RWPE2 (cell line): ENCODE measurements around the gene SUPT16H.

Source experiments
- ATAC-seq: fragments of 200-7000 bp; cut with Tn5 transposase; 3 replicates; pipeline ENCODE4 v1.9.1; 2021; ENCODE audit warnings: low read depth
- DNase-seq: peaks from one replicate; pipeline ENCODE4 v3.0.0-alpha.2; 2020; ENCODE audit warnings: low spot score
- H3K27ac ChIP-seq: fragments of 450-650 bp; 2 replicates; pipeline ENCODE4 v1.5.1; 2017; ENCODE audit warnings: mild to moderate bottlenecking; ENCODE audit not compliant: poor library complexity, severe bottlenecking
- H3K27me3 ChIP-seq: fragments of 250-450 bp; sonication (Bioruptor Pico); 2 replicates; pipeline ENCODE4 v1.5.1; 2021; ENCODE audit warnings: mild to moderate bottlenecking, moderate library complexity; ENCODE audit not compliant: insufficient read depth, poor library complexity, severe bottlenecking
- H3K36me3 ChIP-seq: fragments of 250-450 bp; sonication (Bioruptor Pico); 2 replicates; pipeline ENCODE4 v1.5.1; 2020; ENCODE audit warnings: low read depth, mild to moderate bottlenecking, moderate library complexity
- H3K4me1 ChIP-seq: fragments of 250-450 bp; sonication (Bioruptor Pico); 2 replicates; pipeline ENCODE4 v1.5.1; 2021; ENCODE audit warnings: mild to moderate bottlenecking, moderate library complexity; ENCODE audit not compliant: insufficient read depth, poor library complexity, severe bottlenecking
- H3K4me3 ChIP-seq: fragments of 250-450 bp; sonication (Bioruptor Pico); 2 replicates; pipeline ENCODE4 v1.5.1; 2021; ENCODE audit warnings: mild to moderate bottlenecking, moderate library complexity; ENCODE audit not compliant: severe bottlenecking
- H3K9me3 ChIP-seq: fragments of 250-450 bp; sonication (Bioruptor Pico); 2 replicates; pipeline ENCODE4 v1.5.1; 2021; ENCODE audit warnings: mild to moderate bottlenecking, moderate library complexity; ENCODE audit not compliant: severe bottlenecking
- TF ChIP-seq, protein P1 (sequence below): fragments of 450-650 bp; IDR thresholded peaks from one replicate; pipeline ENCODE4 v1.5.1; 2017; ENCODE audit warnings: mild to moderate bottlenecking, moderate library complexity; ENCODE audit not compliant: poor library complexity, severe bottlenecking

SUPT16H gene

DNA sequence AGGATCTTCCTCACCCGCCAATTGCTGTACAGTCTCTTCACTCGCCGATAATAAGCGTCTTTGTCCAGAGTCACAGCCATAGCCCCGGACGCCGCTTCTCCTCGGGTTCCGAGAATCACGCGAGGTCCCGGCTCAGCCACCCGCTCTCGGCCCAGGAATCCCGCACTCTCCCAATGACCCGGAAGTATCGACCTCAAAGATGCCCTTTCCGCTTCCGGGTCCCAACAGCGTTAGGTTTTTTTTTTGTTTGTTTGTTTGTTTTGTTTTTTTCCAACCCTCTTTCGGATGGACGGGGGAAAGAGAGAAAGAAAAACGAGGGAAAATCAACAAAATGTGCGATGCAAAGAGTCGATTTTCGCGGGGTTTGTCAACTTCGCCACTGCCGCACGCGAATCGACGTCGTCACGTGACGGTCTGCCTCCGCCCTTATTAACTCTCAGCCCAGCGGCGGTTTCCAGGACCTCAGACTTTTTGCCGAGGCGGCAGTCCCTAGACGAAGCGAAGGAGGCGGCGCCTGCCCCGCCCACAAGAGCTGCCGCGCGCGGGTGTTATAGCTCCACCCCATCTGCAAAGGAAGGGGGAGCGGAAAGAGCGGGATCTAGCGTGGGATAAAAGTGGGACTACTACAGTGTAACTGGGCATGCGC is at the start of gene SUPT16H:
TSS of gene SUPT16H (minus strand) at position 172 of the 646 bp plus-strand sequence. CDS start at position 80, 92 bp downstream.
- no peaks in the 10 kb centered on the region for H3K9me3 ChIP-seq
- peaks cover 67% of the 10 kb centered on the region for H3K36me3 ChIP-seq
- no peaks in the 10 kb centered on the region for H3K27me3 ChIP-seq
- H3K4me3 ChIP-seq = peak within 1 kb of the TSS; percentile 72
- peak within 1 kb of the TSS; percentile 74 for H3K27ac ChIP-seq
- H3K4me1 ChIP-seq = peaks cover 12% of the 10 kb centered on the region
- DNase-seq (peak; percentile 98), ATAC-seq (peak; percentile 93)
- TF ChIP-seq, protein P1, sequence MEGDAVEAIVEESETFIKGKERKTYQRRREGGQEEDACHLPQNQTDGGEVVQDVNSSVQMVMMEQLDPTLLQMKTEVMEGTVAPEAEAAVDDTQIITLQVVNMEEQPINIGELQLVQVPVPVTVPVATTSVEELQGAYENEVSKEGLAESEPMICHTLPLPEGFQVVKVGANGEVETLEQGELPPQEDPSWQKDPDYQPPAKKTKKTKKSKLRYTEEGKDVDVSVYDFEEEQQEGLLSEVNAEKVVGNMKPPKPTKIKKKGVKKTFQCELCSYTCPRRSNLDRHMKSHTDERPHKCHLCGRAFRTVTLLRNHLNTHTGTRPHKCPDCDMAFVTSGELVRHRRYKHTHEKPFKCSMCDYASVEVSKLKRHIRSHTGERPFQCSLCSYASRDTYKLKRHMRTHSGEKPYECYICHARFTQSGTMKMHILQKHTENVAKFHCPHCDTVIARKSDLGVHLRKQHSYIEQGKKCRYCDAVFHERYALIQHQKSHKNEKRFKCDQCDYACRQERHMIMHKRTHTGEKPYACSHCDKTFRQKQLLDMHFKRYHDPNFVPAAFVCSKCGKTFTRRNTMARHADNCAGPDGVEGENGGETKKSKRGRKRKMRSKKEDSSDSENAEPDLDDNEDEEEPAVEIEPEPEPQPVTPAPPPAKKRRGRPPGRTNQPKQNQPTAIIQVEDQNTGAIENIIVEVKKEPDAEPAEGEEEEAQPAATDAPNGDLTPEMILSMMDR = no peak

DNA sequence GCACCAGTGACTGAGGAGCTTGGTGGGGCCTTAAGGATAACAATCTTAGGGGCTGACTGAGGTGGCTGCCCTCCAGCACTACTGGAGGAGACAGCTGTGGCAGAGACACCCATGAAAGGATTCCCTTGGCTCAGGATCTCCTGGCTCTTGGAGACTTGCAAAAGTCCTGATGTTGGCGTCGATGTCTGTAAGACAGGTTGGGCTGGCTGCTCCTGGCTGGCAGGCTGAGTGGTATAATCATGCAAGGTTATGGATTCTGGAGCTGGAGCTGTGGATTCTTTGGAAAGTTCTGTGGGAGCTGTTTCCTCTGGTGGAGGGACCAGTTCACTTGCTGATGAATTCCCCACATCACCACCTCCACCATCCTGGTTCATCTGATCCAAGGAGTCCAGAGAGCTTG is 47.3 kb upstream of the SUPT16H start:
- H3K27ac ChIP-seq = no peak overlapping the region
- peaks cover 87% of the 10 kb centered on the region for H3K36me3 ChIP-seq
- TF ChIP-seq, protein P1 = no peak
- no peak overlapping the region for H3K4me3 ChIP-seq
- H3K4me1 ChIP-seq = peaks cover 8% of the 10 kb centered on the region
- DNase-seq (no peak), ATAC-seq (no peak)
- no peaks in the 10 kb centered on the region for H3K27me3 ChIP-seq
- no peaks in the 10 kb centered on the region for H3K9me3 ChIP-seq

DNA sequence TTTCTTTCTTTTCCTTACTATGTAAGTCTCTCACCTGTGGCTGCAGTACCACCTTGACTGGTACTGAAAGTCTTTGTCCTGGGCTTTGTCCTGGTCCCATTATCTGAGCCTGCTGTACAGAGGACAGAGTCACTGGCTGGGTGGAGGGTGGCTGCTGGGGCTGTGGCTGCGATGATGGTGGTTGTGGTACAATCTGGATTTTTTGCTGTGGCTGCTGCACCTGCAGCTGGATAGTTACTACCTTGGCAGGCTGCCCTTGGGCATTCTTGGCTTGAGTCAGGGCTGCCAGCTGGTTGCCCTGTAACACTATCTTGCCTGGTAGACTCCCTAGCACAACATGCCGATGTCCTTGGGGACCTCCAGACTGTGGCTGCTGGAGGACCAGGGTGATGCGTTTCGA is 45.1 kb upstream of the SUPT16H start:
- no peak overlapping the region for H3K27ac ChIP-seq
- no peaks in the 10 kb centered on the region for H3K27me3 ChIP-seq
- no peak for ATAC-seq
- peaks cover 89% of the 10 kb centered on the region for H3K36me3 ChIP-seq
- H3K4me1 ChIP-seq = no peaks in the 10 kb centered on the region
- no peaks in the 10 kb centered on the region for H3K9me3 ChIP-seq
- H3K4me3 ChIP-seq = no peak overlapping the region
- TF ChIP-seq, protein P1 = no peak
- DNase-seq = no peak

DNA sequence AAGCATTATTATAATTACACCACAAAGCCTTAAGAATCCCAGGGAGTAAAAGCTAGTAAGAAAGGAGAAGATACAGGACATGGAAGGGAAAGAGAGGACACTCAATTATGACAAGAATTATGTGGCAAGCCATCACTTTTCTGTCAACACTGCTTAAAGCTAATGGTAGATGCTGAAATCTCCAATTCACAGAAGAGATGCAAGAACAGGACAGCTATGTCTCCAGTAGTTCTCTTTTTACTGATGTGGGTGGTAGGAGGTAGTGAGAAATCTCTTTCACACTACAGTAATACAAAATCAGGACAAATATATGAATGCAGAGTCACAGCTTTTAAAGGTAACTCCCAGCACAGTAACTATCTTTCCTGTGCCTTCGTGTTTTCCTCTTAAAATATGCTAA is 42.9 kb upstream of the SUPT16H start:
- Histone ChIP-seq H3K36me3 (peaks cover 94% of the 10 kb centered on the region), H3K9me3 (no peaks in the 10 kb centered on the region), H3K27ac (no peak overlapping the region), H3K4me1 (no peaks in the 10 kb centered on the region), H3K27me3 (no peaks in the 10 kb centered on the region), H3K4me3 (no peak overlapping the region)
- ATAC-seq (no peak), DNase-seq (no peak)
- TF ChIP-seq, protein P1 = no peak

DNA sequence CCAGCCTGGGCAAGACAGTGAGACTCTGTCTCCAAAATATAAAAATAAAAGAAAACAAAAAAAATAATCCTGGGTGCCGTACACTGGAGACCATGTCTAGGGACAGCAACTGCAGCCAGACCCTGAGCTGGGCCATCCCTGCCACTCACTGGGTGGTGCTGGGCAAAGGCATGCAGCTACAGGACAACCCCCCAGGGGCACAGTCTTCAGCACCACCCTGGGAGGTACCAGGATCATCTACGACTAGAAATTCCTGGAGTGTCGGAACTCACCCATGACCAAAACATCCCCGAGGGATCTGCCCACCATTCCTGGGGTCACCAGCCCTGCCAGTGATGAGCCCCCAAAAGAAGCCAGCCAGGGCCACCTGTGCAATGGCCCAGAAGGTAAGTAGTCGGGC is 35.7 kb upstream of the SUPT16H start:
- Histone ChIP-seq H3K27me3 (no peaks in the 10 kb centered on the region), H3K9me3 (no peaks in the 10 kb centered on the region), H3K36me3 (peaks cover 96% of the 10 kb centered on the region), H3K4me1 (no peaks in the 10 kb centered on the region), H3K27ac (no peak overlapping the region), H3K4me3 (no peak overlapping the region)
- TF ChIP-seq, protein P1 = no peak
- ATAC-seq = no peak
- no peak for DNase-seq
